Kidney tubule cell (primary cell): Measurements from ENCODE around the gene FAM53C.
A peak's percentile ranks its signal among the peaks of the same experiment; 100 is the strongest.
"Not testable (repeated sequence)": the region's sequence is repeated elsewhere in the genome, so short reads cannot be mapped to it uniquely, and the experiment has no call there.

Experiments used
- DNase-seq: peaks from one replicate; pipeline ENCODE4 v3.0.0-alpha.2; 2018; ENCODE audit warnings: low spot score

The FAM53C gene

DNA sequence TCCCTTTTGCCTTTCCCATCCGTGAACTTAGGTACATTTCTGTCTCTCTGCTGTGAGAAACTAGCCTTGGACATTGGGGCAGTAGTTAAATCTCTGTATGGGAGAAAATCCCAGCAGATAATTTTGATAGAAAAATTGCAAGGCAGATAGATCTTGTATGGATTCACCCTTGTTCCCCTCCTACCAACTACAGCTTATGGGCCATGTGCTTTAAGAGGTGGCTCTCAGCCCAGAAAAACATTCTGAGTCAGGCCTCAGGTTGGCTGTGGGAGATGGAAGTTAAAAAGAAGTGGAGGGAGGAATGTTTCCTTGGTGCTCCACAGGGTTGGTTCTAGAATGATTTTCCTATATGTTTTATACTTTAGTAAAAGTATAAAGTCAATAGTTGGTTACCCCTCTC is 13.0 kb downstream of the FAM53C start:
- DNase-seq = peak; percentile 45

DNA sequence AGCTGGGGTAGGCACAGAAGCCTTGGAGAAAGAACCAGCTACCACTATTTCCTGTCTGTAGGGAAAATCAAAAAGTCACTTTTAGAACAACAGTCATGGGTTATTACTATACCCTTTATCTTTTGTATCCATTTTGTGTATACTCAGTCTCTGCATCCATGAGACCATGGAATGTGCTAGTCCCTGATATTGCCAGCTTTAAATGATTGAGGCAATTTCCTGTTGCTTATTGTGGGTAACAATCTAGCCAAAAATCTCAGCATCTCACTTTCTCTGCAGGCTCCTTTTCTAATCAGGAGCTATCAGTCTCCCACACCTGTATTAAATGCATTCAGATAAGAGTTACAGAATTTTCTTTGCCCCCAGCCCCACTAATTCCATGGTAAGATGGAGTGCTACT is 13.5 kb downstream of the FAM53C start:
- DNase-seq = no peak

DNA sequence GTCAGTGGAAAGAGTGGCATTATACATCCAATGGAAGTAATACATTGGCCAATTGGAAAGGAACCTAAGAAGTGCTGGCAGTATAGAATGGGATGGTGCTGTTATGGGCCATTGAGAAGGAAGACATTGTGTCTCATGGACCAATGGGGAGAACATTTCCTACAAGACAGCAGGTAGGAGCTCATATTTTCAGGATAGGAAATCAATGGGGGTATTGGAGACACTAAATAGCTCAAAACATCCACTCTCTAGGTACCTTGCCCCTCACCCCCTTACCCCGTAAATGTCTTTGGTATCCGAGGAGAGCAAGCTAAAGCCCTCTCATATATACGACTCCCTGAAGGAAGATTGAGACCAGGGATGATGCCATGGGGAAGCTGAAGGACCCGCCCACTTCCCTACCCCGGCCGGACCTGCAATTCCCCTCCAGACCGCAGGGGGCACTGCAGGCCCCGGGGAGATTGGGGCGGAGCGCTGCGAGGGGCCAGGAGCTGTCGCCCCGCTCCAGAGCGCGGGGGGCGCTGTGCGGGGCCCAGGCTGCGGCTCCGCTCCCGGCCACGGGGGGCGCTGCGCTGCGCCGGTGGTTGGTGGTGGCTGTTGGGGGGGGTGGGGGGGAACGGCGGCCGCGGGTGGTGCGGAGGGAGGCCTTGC is 14.1 kb downstream of the FAM53C start, which contains the start of gene KDM3B:
Gene KDM3B (plus strand): TSS at position 615 of the 651 bp plus-strand sequence. CDS start 111 bp downstream, outside the sequence.
- DNase-seq = peak; percentile 89

DNA sequence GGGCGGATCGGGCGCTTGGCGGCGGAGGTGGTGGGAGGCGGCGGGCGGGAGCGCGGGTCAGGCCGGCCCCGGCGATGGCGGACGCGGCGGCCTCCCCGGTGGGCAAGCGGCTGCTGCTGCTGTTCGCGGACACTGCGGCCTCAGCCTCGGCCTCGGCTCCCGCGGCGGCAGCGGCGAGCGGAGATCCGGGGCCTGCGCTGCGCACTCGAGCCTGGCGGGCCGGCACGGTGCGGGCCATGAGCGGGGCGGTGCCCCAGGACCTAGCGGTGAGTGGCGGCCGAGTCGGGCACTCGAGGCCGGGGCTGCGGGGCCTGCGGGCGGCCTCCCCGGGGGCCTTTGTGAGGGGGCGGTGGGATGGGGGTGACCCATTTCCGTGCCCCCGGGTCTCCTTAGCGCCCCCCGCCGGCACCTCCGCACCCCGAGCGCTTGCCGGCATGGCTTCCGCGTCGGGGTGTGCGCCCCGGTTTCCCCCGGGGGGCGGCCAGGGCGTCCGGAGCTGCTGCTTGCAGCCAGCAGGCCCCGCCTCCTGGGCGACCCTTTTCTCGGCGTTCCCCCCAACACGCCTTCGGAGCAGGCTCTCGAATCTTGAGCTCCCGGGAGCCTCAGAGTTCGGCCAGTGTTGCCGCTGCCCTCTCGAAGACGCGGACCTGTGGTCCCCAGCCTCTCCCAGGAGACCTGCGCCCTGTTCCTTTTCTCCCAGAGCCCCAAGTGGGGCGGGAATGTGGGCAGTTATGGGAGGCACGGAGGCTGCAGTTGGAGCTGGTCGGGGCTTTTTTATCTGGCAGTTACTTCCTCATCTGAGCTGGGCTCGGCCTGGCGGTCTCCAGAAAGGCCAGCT is 14.9 kb downstream of the FAM53C start:
- DNase-seq = peak; percentile 70

DNA sequence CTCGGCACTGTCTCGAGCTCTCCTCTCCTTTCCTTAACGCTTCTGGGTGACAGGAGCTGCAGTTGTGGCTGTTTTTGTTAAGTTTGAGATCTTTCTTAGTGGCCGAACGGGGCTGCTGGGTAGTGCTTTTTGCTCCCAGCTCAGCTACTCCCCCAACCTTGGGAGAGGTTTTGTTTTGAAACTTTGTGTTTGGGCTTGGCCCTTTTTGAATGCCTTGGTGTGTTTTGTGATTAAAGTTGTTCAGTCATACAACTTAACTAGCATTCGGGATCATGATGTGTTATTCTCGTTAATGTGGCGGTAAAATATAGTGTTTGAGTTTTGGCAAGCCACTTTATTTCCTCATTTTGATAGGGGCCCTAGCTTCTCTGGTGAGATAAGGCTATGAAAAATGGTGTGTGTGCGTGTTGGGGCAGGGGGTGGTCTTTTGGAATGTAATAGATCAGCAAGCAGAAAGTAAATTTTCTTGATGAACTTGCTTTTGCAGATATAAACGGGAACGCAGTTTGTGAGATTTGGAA is 15.6 kb downstream of the FAM53C start:
- DNase-seq = no peak

DNA sequence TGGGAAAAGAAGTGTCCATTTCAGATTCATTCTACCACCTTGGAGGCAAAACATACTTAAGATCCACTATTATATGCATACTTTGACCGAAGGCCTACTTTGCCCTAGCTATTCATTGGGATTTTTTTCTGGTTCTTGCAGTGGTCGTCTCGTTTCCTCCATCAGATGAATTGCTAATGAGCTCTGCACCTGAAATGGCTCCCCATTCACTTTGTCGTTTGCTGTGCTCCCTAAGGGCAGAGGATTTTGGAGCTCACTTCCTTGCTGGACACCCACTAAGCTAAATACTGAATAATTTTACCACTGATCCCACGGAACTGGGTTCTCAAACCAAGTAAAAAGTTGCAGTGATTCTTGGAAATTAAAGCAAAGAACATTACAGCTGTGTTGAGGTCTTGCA is 16.3 kb downstream of the FAM53C start:
- DNase-seq = no peak

DNA sequence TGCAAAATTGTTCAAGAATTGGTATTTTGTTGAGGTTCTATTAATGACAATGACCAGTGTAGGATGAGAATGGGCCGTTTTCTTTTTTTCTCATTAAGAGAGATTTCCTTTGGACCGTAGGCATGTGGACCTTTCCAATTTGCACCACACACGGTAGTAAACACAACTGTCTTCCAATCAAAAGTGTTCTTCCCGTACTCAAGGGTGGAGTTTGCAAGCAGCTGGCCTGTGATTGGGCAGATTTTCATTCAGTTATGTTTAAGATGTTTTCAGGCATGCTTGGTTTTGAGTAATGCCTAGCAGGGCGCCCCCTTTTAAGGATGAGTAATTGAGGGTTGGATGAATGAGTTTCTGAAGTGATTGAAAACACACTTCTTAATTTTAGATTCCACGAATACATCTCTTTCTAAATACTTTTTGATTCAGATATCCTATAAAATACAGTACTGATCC is 16.9 kb downstream of the FAM53C start:
- DNase-seq = peak; percentile 85

DNA sequence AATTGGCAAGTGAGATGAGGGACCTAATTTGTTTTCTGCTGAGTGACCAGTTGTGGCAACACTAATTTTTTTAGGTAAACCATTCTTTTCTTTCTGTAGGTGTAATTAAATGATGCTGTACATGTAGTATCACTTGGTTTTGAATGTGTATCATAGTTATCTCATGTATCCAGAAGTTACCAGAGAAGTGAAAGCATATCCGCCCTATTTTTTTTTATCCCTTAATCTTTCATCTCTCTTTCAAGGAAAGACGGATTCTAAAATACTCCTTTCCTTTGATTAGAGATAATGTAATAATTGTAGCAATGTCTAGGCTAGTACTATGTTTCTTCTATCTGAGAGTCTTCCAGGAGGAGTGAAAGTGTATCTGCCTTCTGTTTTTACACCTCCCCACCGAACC is 21.6 kb downstream of the FAM53C start:
- no peak for DNase-seq

DNA sequence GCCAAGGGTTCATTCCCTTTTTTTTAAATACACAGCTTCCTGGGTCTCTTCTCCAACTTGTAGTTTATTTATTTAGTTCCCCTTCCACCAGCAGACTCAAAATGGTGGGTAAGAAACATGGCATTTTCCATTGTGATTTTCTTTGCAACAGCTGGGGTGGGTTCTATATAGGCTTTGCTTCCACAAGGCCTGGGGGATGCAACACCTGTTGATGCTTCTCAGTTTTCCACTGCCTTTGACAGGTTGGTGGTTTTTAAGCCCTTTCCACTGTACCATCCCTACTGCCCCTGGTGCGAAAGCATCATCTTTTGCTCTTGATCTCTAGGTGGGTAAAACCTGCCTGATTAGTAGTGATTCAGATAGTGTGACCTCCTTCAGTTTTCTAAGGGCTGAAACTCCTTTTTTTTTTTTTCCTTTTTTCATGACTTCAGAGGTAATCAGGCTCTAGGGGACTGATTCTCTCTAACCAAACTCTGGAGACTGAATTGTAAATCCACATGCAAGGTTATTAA is 22.9 kb downstream of the FAM53C start:
- no peak for DNase-seq

DNA sequence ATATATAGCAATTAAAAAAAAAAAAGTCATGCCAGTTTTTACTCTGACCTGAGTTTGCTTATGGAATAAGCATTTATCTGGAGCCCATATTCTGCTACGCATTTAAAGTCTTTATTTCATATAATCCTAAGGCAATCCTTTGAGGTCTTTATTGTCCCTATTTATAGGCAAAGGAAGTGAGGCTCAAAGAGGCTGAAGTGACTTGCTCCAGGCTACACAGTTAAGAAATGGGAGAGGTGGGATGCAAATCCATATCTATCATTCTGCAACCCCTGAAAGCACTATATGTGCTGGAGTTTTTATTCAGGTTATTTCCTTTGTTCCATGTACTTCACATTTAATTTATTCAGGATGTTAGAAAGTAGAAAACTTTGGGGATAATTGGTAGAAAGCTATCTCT is 26.5 kb downstream of the FAM53C start:
- no peak for DNase-seq

DNA sequence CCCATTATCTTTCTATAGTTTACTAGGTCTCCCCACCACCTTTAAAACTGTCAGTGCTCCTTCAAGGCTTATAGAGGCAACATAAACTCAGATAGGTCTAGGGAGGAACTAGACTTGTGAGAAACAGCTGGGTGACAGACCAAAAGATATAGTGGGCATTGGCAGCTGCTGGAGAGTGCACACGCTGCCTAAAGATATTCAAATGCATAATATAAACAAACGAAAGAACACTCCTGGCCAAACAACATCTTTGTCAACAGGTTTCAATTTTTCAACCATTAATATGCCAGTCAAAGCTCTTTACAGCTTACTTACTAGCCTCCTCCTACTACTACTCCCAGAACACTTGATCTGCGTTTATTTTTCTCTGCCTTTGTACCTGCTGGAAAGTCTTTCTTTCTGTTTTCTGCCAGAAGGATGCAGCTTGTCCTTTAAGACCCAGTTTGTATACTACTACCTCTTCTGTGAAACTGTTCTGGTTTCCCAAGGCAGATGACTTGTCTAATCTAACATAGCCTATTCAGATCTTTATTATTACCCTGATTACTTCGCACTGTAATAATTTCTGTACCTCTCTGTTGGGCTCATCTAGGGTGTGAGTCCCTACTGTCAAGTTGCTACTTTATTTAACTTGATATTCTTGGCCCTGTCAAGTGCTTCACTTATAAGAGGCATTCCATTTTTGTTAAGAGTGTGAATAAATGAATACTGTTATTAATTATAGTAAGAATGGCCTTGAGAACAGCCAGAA is 28.7 kb downstream of the FAM53C start:
- no peak for DNase-seq

DNA sequence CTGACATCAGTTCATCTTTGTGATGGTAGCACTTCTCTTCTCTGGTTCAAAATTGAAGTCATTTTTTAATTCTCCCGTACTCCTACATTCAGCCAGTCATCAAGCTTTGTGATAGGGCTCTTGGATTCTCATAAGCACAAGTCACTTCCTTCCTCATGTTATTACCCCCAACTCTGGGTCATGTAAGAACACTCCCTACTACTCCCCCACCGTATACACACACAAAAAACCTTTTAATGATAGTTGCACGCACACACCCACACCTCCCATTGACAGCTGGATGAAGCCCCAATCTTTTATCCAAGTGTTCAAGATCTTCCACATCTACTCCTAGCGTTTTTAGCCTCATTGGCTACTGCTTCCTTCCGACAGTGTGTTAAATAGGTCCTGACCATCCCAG is 31.2 kb downstream of the FAM53C start:
- no peak for DNase-seq

DNA sequence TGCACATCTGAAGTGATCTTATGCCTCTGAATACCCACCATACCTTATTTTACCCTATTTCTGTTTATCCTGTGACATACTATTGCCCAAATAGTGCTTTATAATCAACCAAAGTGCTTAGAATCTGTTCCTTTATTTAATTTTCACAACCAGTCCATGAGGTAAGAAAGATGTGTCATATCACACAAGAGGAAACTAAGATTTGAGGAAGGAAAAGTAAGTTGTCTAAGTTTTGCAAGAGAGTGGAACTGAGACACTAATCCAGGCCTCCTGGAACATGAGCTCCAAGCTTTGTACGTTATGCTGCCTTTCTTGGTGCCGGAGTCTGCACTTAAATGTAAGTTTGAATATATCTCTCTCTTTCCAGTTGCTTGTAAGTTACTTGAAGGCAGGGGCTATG is 31.6 kb downstream of the FAM53C start:
- DNase-seq = no peak

DNA sequence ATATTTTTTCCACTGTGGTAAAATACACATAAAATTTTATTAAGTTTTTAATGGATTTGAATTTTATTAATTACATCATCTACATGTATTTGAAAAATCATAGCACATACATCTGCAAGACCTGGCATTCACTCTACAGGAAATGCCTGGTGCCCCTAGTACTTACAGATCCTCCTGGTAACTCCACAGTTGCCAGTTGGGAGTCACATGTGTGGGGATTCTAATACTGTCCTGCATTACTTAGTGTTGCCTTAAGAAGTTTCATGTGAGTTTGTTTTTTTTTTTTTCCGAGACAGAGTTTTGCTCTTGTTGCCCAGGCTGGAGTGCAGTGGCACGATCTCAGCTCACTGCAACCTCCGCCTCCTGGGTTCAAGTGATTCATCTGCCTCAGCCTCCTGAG is 32.5 kb downstream of the FAM53C start:
- DNase-seq = no peak

DNA sequence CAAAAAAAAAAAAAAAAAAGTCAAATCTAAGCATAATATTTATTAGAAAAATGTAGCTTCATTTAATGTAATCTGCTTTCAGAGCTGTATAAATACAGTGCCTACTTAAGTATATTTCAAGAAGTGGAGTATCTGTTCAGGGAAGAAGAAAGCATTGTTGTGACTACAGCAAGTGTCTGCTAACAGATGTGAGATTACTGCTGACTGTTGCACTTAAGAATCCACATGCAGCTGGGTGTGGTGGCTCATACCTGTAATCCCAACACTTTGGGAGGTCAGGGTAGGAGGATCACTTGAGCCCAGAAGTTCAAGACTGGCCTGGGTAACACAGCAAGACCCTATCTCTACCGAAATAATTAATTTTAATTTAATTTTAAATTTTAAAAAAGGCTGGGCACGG is 33.4 kb downstream of the FAM53C start:
- no peak for DNase-seq

DNA sequence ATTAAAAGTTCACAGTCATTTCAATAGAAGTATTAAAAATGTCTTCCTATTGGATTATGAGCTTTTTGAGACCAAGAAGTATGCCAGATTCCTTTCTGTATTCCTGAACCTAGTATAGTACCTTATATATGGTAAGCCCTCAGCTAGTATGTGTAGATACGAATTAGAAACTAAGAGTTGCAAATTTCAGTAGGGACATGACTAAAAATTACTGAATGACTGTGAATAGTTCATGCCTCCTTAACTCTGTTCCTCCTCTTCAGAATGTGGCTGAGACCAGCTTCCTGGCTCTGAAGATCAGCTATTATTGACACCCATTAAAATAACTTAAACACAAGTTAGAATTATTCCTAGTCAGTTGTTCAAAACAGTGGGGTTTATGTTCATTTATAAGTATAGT is 34.2 kb downstream of the FAM53C start:
- no peak for DNase-seq

DNA sequence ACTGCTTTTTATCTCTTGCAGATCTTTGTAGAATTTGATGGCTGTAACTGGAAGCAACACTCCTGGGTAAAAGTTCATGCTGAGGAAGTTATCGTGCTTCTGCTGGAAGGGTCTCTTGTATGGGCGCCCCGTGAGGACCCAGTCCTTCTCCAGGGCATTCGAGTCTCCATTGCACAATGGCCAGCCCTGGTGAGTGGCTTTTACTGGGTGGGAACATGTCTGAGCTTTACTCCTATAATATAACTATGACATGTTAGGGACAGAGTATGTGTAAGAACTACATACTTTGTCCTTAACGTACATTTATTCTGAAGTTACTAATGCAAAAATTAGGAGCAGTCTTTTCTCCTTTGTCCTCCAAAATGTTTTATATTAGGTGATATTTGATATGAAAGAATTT is 34.6 kb downstream of the FAM53C start:
- DNase-seq = no peak

DNA sequence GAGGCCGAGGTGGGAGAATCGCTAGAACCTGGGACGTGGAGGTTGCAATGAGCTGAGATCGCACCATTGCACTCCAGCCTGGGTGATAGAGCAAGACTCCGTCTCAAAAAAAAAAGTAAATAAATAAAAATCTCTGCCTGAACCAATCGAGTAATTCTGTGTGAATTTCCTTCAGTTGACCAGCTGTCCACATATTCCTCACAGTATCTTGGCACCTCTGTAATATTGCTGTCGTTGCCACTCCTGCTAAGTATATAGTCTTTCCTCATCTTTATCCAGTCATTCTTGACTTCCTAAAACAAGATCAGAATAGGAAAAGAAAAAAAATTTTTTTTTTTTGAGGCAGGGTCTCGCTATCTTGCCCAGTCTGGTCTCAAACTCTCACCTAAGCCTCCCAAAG is 44.3 kb downstream of the FAM53C start:
- DNase-seq = no peak

DNA sequence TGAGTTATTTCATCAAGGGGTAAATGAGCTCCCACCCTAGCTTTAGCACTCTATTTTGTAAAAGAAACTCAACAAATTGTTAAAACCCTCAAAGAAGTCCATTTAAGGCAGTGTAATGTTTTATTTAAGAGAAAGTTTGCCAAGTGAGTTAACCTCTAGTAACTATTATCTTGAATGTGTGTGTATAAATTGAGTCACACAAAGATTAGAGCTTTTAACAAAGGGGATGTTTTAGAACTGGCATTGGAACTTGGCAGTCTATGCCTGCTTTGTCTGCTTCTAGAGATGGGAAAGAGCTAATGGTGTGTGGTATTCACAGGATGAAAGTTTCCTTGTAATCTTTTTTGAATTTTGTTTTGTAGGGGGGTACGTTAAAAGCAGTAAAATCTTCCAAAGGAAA is 47.6 kb downstream of the FAM53C start:
- DNase-seq = no peak

DNA sequence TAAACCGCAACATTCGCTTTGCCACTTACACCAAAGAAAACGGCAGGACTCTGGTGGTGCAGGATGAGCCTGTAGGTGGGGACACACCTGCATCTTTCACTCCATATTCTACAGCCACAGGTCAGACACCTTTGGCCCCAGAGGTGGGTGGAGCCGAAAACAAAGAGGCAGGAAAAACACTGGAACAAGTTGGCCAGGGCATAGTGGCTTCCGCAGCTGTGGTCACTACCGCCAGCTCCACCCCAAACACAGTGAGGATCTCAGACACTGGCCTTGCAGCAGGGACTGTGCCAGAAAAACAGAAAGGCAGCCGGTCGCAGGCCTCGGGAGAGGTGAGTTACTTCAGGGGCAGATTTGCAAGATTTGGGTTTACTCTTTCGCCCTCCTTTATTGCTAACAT is 48.2 kb downstream of the FAM53C start:
- DNase-seq = no peak

DNA sequence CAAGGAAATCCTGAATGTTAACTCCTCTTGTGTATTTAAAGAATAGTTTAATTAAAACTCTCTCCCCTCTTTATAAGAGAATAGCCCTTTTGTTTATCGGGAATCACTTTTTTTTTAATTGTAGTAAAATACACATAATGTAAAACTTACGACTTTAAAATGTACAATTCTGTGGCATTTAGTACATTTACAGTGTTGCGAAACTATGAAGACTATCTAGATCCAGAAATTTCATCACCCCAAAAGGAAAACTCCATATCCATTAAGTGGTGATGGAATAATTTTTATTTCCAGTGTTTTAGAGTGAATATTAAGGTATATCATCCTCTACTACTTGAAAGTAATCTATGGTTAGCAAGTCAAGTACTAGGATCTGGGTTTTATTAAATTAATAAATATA is 51.3 kb downstream of the FAM53C start:
- no peak for DNase-seq

DNA sequence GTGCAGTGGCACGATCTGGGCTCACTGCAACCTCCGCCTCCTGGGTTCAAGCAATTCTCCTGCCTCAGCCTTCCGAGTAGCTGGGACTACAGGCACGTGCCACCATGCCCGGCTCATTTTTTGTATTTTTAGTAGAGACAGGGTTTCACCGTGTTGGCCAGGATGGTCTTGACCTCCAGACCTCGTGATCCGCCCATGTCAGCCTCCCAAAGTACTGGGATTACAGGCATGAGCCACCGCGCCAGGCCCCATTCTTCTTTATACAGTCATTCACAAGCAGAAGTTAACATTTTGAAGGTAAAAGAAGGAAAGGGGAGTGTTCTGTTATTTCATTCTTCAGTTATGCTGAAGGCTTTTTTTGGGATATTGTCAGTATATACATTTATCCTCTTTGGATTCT is 51.8 kb downstream of the FAM53C start:
- DNase-seq = not testable (repeated sequence)
